Fibroblast of upper back skin (primary cell): ENCODE measurements around the gene ZNF597.

Source experiments
- DNase-seq: peaks from one replicate; pipeline ENCODE4 v3.0.0-alpha.2; 2013

The ZNF597 gene

DNA sequence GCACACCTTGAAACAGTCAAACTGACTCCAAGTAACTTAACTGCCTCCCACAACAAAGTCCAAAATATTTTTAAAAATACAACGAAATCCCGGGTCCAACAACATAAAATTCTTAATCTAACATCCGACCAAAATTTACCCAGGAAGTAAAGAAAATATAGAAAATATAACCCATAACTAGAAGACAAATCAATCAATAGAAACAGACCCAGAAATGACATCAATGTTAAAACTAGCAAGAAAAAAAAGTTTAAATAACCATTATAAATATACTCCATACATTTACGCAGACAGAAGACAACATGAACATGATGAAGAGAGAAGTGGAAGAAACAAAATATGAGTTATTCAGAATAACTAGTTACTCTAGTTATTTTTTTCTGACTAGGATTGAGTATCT, 3.7 kb downstream of the ZNF597 start:
- DNase-seq: no peak

DNA sequence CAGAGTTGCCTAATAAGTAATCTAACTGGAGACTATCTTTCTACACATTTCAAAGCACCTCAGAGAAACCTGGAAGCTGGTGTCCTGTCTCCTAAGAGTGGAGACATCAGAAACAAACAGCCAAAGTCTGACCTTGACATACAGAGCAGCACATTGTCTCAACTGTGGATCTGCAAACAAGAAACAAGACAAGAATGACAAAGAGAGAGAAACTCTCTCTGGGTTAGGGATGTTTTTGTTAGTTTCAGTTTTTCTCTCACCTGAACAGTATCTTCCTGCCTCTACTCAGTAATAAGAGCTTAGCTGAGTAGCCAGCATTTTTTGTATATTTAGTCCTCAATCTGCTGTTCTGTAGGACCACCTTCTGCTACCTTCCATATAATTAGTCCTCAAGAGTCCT, 8.9 kb downstream of the ZNF597 start:
- no peak for DNase-seq

DNA sequence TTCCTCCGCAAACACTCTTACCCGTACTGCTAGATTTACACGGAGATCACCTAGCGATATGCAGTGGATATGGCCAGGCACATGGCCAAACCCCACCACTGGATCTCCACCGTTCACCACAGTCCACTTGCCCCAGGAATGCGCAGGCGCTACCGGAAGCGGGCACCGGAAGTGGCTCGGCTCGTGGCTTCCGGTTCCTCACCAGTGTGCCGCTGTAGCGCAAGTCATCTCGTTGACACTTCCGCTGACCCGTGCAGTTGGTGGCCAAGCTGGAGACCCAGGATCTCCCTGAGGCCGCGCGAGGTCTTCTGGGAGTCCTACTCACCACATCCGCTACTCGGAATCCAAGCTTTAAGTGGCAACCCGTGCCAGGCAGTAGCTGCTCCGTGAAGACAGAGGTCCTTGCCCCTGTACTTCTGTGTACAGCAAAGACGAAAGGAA, 11.5 kb downstream of the ZNF597 start:
- peak; percentile 28 for DNase-seq

DNA sequence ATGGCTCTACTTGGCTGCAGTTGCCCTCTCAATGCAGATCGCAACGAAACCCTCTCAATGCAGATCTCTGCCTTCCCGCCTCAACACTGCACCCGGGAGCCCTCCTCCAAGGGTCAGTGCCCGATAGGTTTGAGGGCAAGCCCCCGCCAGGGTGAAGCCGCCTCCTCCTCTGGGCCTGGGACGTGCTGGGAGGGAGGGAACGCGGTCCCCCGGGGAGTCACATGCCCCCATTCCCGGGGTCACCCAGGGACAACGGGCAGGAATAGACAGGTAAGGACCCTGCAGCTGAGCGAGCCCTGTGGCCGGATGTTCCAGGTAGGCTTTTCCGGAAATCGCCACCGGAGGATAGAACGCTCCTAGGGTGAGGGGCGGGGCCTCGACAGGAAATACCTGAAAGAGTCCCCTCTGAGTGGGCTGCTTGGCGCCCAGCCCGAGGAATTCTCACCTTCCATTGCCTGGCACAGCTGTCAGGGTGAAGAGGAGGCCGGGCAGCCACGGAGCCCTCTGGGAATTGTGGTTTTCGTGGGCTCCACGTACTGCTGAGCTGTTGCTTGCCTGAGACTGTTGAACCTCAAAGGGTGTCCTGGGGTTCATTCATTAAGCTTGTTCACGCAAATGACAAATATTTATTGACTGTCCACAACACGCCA, 29.4 kb downstream of the ZNF597 start:
- DNase-seq: no peak

DNA sequence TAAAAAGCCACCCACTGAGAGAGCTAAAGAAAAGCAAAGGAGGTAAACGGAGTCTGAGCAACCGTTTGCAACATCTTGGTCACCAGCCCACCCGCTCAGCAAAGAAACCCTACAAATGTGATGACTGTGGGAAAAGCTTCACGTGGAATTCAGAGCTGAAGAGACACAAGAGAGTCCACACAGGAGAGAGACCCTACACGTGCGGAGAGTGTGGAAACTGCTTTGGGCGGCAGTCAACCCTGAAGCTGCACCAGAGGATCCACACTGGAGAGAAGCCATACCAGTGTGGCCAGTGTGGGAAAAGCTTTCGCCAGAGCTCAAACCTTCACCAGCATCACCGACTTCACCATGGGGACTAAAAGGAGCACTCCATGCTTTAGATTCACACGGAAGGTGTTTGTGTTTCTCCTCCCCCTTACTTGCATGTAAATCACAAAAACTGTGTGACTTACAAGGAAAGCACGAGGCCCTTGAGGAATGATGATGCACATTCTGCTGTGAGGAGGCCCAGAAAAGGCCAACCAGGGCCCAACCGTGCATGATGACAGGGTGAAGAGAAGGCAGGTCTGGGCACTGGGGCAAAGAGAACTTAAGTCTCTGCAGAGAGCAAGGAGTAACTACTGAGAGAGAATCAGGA, 34.6 kb downstream of the ZNF597 start:
- no peak for DNase-seq

DNA sequence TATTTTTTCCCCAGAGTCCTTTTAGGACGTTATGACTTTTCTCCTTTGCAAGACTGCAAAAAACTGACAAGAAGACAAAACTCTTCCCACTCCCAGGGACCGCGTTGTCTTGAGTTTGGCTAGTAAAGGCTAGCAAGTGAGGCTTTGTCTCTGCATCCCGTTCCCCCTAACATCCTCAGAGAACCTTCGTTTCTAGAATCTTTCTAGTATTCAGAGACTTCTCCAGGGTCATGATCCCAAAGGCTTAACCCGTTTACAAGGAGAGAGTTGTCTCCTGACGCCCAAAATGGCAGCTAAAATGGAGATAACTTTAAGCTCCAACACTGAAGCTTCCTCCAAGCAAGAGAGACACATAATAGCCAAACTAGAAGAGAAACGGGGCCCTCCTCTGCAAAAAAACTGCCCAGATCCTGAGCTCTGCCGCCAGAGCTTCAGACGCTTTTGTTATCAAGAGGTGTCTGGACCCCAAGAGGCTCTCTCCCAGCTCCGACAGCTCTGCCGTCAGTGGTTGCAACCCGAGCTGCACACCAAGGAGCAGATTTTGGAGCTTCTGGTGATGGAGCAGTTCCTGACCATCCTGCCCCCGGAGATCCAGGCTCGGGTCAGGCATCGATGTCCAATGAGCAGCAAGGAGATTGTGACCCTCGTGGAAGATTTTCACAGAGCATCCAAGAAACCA, 41.4 kb downstream of the ZNF597 start:
- DNase-seq: peak; percentile 8

DNA sequence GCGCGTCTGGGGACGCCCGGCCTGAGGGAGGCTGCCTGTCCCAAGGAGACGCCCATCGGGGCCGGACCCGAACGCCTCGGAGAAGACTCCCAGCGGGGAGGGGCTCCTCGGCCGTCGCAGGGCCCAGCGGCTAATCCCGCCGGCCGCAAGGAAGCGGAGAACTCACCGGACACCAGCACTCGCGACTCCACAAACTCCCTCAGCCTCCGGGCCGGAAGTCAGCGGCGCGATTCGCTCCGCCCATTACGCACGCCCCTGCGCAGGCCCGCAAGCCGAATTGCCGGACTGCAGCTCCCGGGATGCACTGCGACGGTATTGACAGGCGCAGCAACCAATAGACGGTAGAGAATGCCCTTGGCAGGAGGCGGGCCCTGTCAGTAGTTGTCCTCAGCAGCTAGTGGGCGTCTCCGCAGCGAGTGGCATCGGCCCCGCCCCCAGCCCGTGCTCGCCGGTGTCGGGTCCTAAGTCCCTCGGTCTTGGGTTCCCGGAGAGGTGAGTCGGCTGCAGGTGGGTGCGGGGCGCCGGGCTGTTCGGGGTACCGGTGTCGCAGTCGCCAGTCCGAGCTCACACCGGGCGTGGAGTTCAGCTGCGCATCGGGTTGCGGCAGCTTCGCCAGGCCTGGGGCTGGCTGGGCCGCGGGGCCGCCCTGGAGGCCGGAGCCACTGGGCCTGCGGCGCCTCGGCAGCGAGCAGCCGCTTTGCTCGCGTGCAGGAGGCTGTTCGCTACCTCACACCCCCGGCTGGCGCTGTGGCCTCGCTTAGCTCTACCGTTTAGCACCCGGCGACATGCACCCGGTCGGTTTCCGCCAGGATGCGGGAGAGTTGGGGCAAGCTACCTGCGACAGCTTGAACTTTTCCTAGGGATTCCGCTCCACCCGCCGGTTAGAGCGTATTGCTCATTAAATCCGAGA, 42.3 kb downstream of the ZNF597 start, which contains the start of the genes ZNF174 and ZSCAN32:
ZNF174 (plus strand) TSS at position 437 of the 910 bp plus-strand sequence. CDS start 790 bp downstream, outside the sequence.
ZSCAN32 (minus strand) TSS at position 226 of the 910 bp plus-strand sequence. CDS start 3,447 bp downstream, outside the sequence.
- DNase-seq: peak; percentile 99

DNA sequence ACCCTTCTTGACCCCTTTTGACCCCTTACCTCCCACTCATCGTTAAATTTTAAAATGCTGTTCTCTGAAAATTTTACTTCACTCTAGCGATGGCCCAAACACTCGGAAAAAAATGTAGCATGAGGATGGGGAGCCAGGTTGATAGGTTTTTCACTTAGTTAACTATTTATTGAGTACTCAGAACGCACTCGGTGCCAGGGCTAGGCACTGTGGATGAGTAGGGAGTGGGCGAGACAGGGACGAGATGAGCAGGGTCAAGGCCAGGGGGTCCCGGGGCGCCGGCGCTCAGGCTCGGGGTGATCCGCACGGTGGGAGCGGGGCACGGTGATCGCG, 42.9 kb downstream of the ZNF597 start:
- no peak for DNase-seq

DNA sequence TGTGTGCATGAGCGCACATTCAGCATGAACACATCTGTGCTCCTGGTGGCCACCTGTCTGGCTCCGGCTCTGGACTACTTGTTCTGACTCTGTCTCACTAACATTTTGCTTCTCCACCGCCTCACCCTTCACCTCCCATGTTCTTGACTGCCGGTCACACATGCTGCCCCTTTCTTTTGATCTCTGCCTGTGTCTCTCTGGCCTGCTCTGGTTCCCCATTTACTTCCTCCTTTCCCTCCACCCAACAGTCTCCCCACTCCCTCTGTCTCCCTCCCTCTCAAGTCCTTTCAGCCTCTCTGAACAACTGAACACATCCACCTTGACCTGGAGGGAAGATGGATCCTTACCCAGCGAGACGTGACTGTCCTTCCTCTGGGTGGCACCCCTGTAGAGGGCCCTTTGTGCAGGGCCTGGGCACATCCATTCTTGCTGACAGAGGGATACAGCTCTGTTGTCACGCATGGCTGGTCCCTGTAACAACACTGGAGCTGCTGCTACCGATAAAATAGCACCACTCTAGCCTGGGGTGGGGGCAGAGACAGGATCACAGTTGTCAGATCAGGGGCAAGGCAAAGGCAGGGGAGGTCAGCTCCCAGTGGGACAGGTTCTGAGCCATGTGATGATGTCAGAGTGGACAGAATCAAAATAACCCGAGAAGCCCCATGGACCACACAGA, 53.5 kb downstream of the ZNF597 start:
- DNase-seq: no peak

DNA sequence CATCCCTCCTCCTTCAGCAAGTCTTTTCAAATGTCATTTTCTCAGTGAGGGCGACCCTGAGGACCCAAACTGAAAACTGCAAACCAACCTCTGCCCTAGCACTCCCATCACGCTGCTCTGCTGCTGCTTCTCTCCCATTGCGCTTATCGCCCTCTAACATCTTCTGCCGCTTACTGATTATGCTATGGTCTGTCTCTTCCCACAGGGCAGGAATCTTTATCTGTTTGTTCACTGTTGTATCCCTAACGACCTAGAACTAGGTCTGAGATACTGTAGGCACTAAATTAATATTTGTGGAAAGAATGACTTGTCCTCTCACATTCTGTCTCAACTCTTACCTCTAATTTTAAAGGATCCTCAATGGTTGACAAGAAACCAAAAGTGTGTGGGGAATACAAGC, 55.0 kb downstream of the ZNF597 start:
- no peak for DNase-seq

DNA sequence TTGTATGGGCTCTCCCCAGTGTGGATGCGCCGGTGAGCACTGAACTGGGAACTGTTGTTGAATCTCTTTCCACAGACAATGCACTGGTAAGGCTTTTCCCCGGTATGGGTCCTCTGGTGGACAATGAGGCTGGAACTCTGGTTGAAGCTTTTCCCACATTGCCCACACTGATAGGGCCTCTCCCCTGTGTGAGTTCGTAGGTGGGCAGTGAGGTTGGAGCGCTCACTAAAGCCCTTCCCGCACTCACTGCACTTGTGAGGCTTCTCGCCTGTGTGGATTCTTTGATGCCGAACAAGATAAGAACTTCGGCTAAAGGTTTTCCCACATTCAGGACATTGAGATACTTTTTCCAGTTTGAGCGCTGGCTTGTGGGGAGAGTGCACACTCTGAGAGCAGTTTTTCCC, 60.3 kb downstream of the ZNF597 start:
- DNase-seq: no peak
